ENCODE measurements around the gene GPR180. TPM values are rescaled to one million over a fixed set of nuclear protein-coding genes. Genes with fewer than 3 reads are reported as not detected.

GPR180 gene
- total and polyA plus RNA-seq, 2 of the 13 experiments (the other 11 are each of a cell fraction or from before 2014, with no cell fraction given) = not detected

DNA sequence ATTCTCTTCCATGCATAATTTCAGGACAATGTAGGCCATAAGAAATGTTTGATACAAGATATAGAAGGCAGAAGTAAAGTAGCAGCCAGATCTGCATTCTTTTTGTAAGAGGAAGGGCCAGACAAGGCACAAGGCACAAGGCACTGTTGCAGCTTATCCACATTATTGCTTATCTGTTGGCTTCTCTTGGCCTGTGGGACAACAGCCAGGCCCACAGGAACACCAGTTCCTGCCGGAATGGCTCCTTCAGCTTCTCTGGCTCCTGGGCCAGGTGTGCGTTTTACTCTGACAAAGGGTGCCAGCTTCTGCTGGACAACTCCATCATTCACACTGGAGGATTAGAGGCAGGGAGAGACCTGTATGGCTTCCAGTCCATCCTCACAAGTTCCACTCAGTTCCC lies 29.2 kb downstream of the GPR180 start:
- ChIA-PET CTCF (ENCODE audit: low intra/inter-chr PET ratio, low total read pairs) (no interaction called here), POLR2A (no interaction called here)
- intact Hi-C loops (cut with micrococcal nuclease; ENCODE audit: unreplicated experiment) (no loop called here), in situ Hi-C loops (cut with HindIII; ENCODE audit: extremely low pct_ligation_motif_present, low pct_unique_long_range_greater_than_20kb) (no loop called here)
- H3K9ac ChIP-seq (ENCODE audit: insufficient read depth, low read depth, low read length) = no peak overlapping the region
- no peaks in the 10 kb centered on the region for H4K20me1 ChIP-seq (ENCODE audit: insufficient read depth, low read length)
- H2AFZ ChIP-seq (ENCODE audit: low read length) = no peak overlapping the region
- TF ChIP-seq BRF2 (CRISPR knock-in tag; IDR thresholded peaks at IDR 0.05) (no peak), ZNF563 (CRISPR knock-in tag; IDR thresholded peaks at IDR 0.05) (no peak), SP4 (CRISPR knock-in tag; IDR thresholded peaks at IDR 0.05) (no peak), CSRNP2 (CRISPR knock-in tag; conservative IDR thresholded peaks at IDR 0.05; ENCODE audit: low read depth) (no peak), ZC3H13 (CRISPR knock-in tag; IDR thresholded peaks at IDR 0.05) (no peak), ZSCAN30 (CRISPR knock-in tag; IDR thresholded peaks at IDR 0.05) (no peak), ELF3 (CRISPR knock-in tag; IDR thresholded peaks at IDR 0.05) (no peak)
- H3K4me3 ChIP-seq (replicated peaks in 1 of 3; ENCODE audit: insufficient read depth in 1 of 3, low read depth in 2 of 3, low read length in 3 of 3) = no peak overlapping the region
- no peaks in the 10 kb centered on the region for H3K79me2 ChIP-seq (ENCODE audit: insufficient read depth, low read length)
- DNase-seq (ENCODE audit: low spot score) = no peak
- no peaks in the 10 kb centered on the region for H3K27me3 ChIP-seq (ENCODE audit: control insufficient read depth in 1 of 2, insufficient read depth in 2 of 2, low read length in 2 of 2)
- no TSS peak for BruUV-seq (replicated peaks)
- 30% methylated on average over 2 of the region's 2 CpGs for WGBS (ENCODE audit: low lambda C conversion rate)
- no peak for ATAC-seq
- no peaks in the 10 kb centered on the region for H3K4me1 ChIP-seq (ENCODE audit: insufficient read depth, low read length)
- no peaks in the 10 kb centered on the region for H3K9me3 ChIP-seq (ENCODE audit: low read length)
- H3K27ac ChIP-seq (ENCODE audit: extremely low read length, insufficient read depth, low read length) = no peak overlapping the region
- H3K36me3 ChIP-seq (replicated peaks in 1 of 2; ENCODE audit: control insufficient read depth in 1 of 2, insufficient read depth in 2 of 2, low read length in 2 of 2) = no peaks in the 10 kb centered on the region
- no peak for FAIRE-seq
- no peak overlapping the region for H3K4me2 ChIP-seq (ENCODE audit: low read depth, low read length)
